Measurements from ENCODE around the gene ITGB6. TPM values are rescaled to one million over a fixed set of nuclear protein-coding genes. Genes with fewer than 3 reads are reported as not detected.

ITGB6 gene
- total RNA-seq, 6 donors from 2014 or later: 52.6 to 124 (median 68.8) TPM

DNA sequence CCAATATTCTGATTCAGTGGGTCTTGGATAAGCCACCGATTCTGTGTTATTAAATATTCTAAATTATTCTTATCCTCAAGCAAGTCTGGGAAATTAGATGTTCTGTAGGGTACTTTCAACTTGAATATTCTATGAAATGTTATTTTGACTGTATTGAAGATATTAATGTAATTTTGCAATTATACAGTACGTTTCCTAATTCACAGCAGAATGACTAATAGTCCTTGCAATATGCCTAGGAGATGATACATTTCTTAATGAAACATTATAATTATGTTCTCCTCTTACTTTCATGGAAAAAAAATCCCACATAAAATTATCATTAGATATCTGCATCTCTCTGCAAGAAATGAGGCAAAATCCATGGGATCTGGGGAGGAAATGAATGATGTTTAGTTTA, 91.4 kb downstream of the ITGB6 start:
- 46 to 69% methylated on average over 2 of the region's 2 CpGs for WGBS, 2 donors
- ATAC-seq (ENCODE audit: low FRiP score in 2 of 2) (no peak), DNase-seq (no peak)

DNA sequence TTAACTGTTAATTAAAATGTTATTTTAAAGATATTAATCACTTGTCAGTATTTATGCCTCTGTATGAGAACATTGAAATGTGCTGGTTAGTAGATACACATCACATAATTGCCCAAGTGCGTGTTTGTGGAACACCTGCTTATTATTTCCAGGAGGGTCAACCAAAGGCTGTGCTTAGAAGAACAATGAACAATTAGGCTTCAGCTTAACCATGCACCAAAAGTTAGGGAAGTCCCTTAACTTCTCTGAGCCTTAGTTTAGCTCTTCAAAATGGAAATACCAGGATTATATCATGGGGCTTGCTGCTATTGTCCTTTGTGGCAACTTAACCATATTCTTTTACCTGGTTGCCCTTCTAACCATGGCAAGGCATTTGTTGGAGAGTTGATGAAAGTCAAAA, 94.7 kb downstream of the ITGB6 start:
- Histone ChIP-seq H3K27ac (no peak overlapping the region), H3K36me3 (peaks cover 0 to 3% (median 0%) of the 10 kb centered on the region in 4 donors), H3K9me3 (no peaks in the 10 kb centered on the region), H3K4me1 (no peaks in the 10 kb centered on the region), H3K27me3 (no peaks in the 10 kb centered on the region), H3K4me3 (no peak overlapping the region)
- TF ChIP-seq POLR2AphosphoS5 (IDR thresholded peaks at IDR 0.05) (no peak), EP300 (IDR thresholded peaks at IDR 0.05) (no peak), POLR2A (IDR thresholded peaks at IDR 0.05) (no peak)
- TF ChIP-seq, protein P1, sequence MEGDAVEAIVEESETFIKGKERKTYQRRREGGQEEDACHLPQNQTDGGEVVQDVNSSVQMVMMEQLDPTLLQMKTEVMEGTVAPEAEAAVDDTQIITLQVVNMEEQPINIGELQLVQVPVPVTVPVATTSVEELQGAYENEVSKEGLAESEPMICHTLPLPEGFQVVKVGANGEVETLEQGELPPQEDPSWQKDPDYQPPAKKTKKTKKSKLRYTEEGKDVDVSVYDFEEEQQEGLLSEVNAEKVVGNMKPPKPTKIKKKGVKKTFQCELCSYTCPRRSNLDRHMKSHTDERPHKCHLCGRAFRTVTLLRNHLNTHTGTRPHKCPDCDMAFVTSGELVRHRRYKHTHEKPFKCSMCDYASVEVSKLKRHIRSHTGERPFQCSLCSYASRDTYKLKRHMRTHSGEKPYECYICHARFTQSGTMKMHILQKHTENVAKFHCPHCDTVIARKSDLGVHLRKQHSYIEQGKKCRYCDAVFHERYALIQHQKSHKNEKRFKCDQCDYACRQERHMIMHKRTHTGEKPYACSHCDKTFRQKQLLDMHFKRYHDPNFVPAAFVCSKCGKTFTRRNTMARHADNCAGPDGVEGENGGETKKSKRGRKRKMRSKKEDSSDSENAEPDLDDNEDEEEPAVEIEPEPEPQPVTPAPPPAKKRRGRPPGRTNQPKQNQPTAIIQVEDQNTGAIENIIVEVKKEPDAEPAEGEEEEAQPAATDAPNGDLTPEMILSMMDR (IDR thresholded peaks at IDR 0.05): no peak
- DNase-seq (no peak), ATAC-seq (ENCODE audit: low FRiP score in 2 of 2) (no peak)
- WGBS, 2 donors: 82 to 88% methylated on average over 1 of the region's 1 CpG

More for the DNA sequence above, 91.4 kb downstream of the ITGB6 start:
- H3K9me3 ChIP-seq: no peaks in the 10 kb centered on the region
- no peak overlapping the region for H3K27ac ChIP-seq
- H3K36me3 ChIP-seq: peaks cover 0 to 3% (median 1%) of the 10 kb centered on the region in 4 donors
- no peaks in the 10 kb centered on the region for H3K4me1 ChIP-seq
- no peak overlapping the region for H3K4me3 ChIP-seq
- TF ChIP-seq EP300 (IDR thresholded peaks at IDR 0.05) (no peak), POLR2A (IDR thresholded peaks at IDR 0.05) (no peak)
- H3K27me3 ChIP-seq: no peaks in the 10 kb centered on the region

DNA sequence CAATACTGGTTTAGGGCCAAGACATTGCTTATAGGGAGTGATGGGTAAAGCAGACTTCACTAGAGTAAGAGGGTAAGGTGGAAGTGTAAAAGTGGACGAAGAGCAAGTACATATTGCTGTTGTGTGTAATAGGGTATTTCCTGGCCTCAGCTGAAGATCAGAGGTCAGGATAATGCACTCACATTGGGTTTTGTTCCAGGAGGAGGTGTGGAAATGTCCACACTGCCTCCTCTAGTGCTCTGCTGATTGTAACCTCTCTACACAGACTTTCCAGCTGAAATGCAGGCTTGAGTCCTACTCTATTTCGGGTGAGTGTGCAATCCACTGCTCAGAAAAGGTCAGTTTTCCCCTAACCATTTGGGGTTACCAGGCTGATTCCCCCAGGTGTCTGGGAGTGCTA, 96.0 kb downstream of the ITGB6 start:
- no peaks in the 10 kb centered on the region for H3K9me3 ChIP-seq
- DNase-seq (no peak), ATAC-seq (ENCODE audit: low FRiP score in 2 of 2) (no peak)
- H3K4me3 ChIP-seq: no peak overlapping the region
- no peaks in the 10 kb centered on the region for H3K4me1 ChIP-seq
- no peak for TF ChIP-seq EP300 (IDR thresholded peaks at IDR 0.05)
- TF ChIP-seq POLR2A (IDR thresholded peaks at IDR 0.05): no peak
- TF ChIP-seq, protein P1 (IDR thresholded peaks at IDR 0.05): no peak
- no peak for TF ChIP-seq POLR2AphosphoS5 (IDR thresholded peaks at IDR 0.05)
- WGBS, 2 donors: 56 to 80% methylated on average over 2 of the region's 2 CpGs
- H3K27me3 ChIP-seq: no peaks in the 10 kb centered on the region
- peaks cover 0 to 3% (median 0%) of the 10 kb centered on the region in 4 donors for H3K36me3 ChIP-seq
- no peak overlapping the region for H3K27ac ChIP-seq

DNA sequence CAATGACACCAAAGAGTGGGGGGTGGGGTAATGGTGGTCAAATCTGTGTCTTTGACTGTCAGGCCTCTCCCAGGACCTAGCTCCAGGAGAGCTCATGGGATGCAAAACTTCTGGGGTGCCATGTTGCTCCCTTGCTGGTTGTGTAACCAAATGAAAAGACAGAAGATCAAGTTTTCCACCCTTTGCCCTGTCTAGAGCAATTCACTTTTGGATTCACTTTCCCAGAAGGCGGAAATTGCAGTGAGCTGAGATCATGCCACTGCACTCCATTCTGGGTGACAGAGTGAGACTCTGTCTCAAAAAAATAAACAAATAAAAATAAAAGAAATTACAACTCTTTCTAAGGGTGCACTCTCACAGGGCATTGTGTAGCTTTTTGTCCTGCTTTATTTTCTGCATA, 102.7 kb downstream of the ITGB6 start:
- ATAC-seq (ENCODE audit: low FRiP score in 2 of 2) (peak in 1 of 2 donors; percentile 45), DNase-seq (no peak)
- no peak overlapping the region for H3K4me3 ChIP-seq
- no peaks in the 10 kb centered on the region for H3K36me3 ChIP-seq
- WGBS, 2 donors: 85 to 88% methylated on average over 1 of the region's 1 CpG
- no peak for TF ChIP-seq POLR2A (IDR thresholded peaks at IDR 0.05)
- no peak for TF ChIP-seq EP300 (IDR thresholded peaks at IDR 0.05)
- TF ChIP-seq, protein P1 (IDR thresholded peaks at IDR 0.05): no peak
- no peak for TF ChIP-seq POLR2AphosphoS5 (IDR thresholded peaks at IDR 0.05)
- no peaks in the 10 kb centered on the region for H3K27me3 ChIP-seq
- no peak overlapping the region for H3K27ac ChIP-seq
- peaks cover 0 to 10% (median 2%) of the 10 kb centered on the region in 4 donors for H3K9me3 ChIP-seq
- no peaks in the 10 kb centered on the region for H3K4me1 ChIP-seq

DNA sequence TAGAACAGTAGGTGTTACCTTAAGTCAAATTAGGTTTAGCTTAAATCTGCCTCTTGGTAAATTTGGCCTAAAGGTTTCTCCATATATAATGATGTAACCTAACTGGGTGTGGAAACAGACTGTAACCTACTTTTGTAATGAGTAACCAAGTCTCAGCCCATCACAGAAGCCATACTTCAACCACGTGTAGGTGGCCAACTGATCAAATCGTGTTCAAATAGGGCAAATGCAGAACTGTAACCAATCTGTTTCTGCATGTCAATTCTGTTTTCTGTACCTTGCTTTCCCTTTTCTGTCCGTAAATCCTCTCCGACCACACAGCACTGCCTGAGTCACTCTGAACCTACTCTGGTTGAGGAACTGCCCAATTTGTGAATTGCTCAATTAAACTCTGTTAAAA, 103.7 kb downstream of the ITGB6 start:
- ATAC-seq (ENCODE audit: low FRiP score in 2 of 2): peak in 1 of 2 donors; percentile 48
- Histone ChIP-seq H3K4me1 (no peaks in the 10 kb centered on the region), H3K36me3 (no peaks in the 10 kb centered on the region)

More for the DNA sequence above, 103.7 kb downstream of the ITGB6 start:
- peaks cover 0 to 10% (median 3%) of the 10 kb centered on the region in 4 donors for H3K9me3 ChIP-seq
- WGBS, 2 donors: 68 to 69% methylated on average over 4 of the region's 4 CpGs
- no peak overlapping the region for H3K4me3 ChIP-seq
- TF ChIP-seq POLR2AphosphoS5 (IDR thresholded peaks at IDR 0.05) (no peak), EP300 (IDR thresholded peaks at IDR 0.05) (no peak), POLR2A (IDR thresholded peaks at IDR 0.05) (no peak)
- TF ChIP-seq, protein P1 (IDR thresholded peaks at IDR 0.05): no peak
- no peaks in the 10 kb centered on the region for H3K27me3 ChIP-seq
- no peak for DNase-seq
- H3K27ac ChIP-seq: no peak overlapping the region
